ENCODE measurements around the gene CEP85L. TPM values are rescaled to one million over a fixed set of nuclear protein-coding genes. Genes with fewer than 3 reads are reported as not detected.

The CEP85L gene
- total RNA-seq, 1 donor from 2014 or later, result 12.6 TPM

GRCh38 chr6:118646977-118647376, 4.4 kb downstream of the CEP85L start:
- H3K9me3 Mint-ChIP-seq, result peaks cover 3% of the 10 kb centered on the region
- Histone ChIP-seq H3K27ac (no peak overlapping the region), H2AFZ (replicated peaks) (no peak overlapping the region), H3K27me3 (peaks cover 15% of the 10 kb centered on the region), H3F3A (ENCODE audit: low read depth) (peaks cover 17% of the 10 kb centered on the region), H3K4me3 (no peak overlapping the region), H3K4me1 (peaks cover 10% of the 10 kb centered on the region), H3K36me3 (no peaks in the 10 kb centered on the region), H3K9me3 (ENCODE audit: low read depth) (no peaks in the 10 kb centered on the region), H3K4me2 (no peak overlapping the region), H3K79me2 (ENCODE audit: low read depth) (no peaks in the 10 kb centered on the region), H3K9ac (no peak overlapping the region), H4K20me1 (ENCODE audit: low read depth) (no peaks in the 10 kb centered on the region)
- peaks cover 19% of the 10 kb centered on the region for H3K4me1 Mint-ChIP-seq
- TF ChIP-seq CTCF (IDR thresholded peaks at IDR 0.05) (no peak), EZH2phosphoT487 (IDR thresholded peaks at IDR 0.05) (no peak), EZH2 (IDR thresholded peaks at IDR 0.05) (no peak)
- DNase-seq (ENCODE audit: low spot score), result no peak
- peaks cover 6% of the 10 kb centered on the region for H3K36me3 Mint-ChIP-seq
- H3K27me3 Mint-ChIP-seq (ENCODE audit: insufficient read depth, low read depth), result no peaks in the 10 kb centered on the region
- no peak overlapping the region for H3K27ac Mint-ChIP-seq
- H3K4me3 Mint-ChIP-seq, result no peak overlapping the region

GRCh38 chr6:118645395-118645794, 6.0 kb downstream of the CEP85L start:
- H3K79me2 ChIP-seq (ENCODE audit: low read depth), result no peaks in the 10 kb centered on the region
- H3K4me3 ChIP-seq, result no peak overlapping the region
- peaks cover 4% of the 10 kb centered on the region for H3F3A ChIP-seq (ENCODE audit: low read depth)
- peaks cover 6% of the 10 kb centered on the region for H3K36me3 Mint-ChIP-seq
- H3K9ac ChIP-seq, result no peak overlapping the region
- H3K9me3 ChIP-seq (ENCODE audit: low read depth), result no peaks in the 10 kb centered on the region
- no peaks in the 10 kb centered on the region for H3K36me3 ChIP-seq
- TF ChIP-seq CTCF (IDR thresholded peaks at IDR 0.05) (no peak), EZH2 (IDR thresholded peaks at IDR 0.05) (no peak), EZH2phosphoT487 (IDR thresholded peaks at IDR 0.05) (no peak)
- peaks cover 16% of the 10 kb centered on the region for H3K4me1 Mint-ChIP-seq
- H4K20me1 ChIP-seq (ENCODE audit: low read depth), result no peaks in the 10 kb centered on the region
- no peaks in the 10 kb centered on the region for H3K27me3 Mint-ChIP-seq (ENCODE audit: insufficient read depth, low read depth)
- DNase-seq (ENCODE audit: low spot score), result no peak
- no peak overlapping the region for H3K4me2 ChIP-seq
- H3K27ac ChIP-seq, result no peak overlapping the region
- peaks cover 15% of the 10 kb centered on the region for H3K27me3 ChIP-seq
- H2AFZ ChIP-seq (replicated peaks), result no peak overlapping the region
- no peak overlapping the region for H3K27ac Mint-ChIP-seq
- peaks cover 3% of the 10 kb centered on the region for H3K9me3 Mint-ChIP-seq
- no peak overlapping the region for H3K4me3 Mint-ChIP-seq
- peaks cover 10% of the 10 kb centered on the region for H3K4me1 ChIP-seq

GRCh38 chr6:118644007-118644406, 7.4 kb downstream of the CEP85L start:
- no peaks in the 10 kb centered on the region for H4K20me1 ChIP-seq (ENCODE audit: low read depth)
- H3K4me3 ChIP-seq, result no peak overlapping the region
- H3K27me3 ChIP-seq, result peaks cover 3% of the 10 kb centered on the region
- no peaks in the 10 kb centered on the region for H3F3A ChIP-seq (ENCODE audit: low read depth)
- H3K79me2 ChIP-seq (ENCODE audit: low read depth), result no peaks in the 10 kb centered on the region
- H3K9me3 ChIP-seq (ENCODE audit: low read depth), result no peaks in the 10 kb centered on the region
- H3K9ac ChIP-seq, result no peak overlapping the region
- Mint-ChIP-seq H3K36me3 (peaks cover 6% of the 10 kb centered on the region), H3K27ac (no peak overlapping the region), H3K4me1 (peaks cover 9% of the 10 kb centered on the region), H3K27me3 (ENCODE audit: insufficient read depth, low read depth) (no peaks in the 10 kb centered on the region), H3K9me3 (peaks cover 3% of the 10 kb centered on the region), H3K4me3 (no peak overlapping the region)
- H3K4me1 ChIP-seq, result no peaks in the 10 kb centered on the region
- no peak for DNase-seq (ENCODE audit: low spot score)
- no peaks in the 10 kb centered on the region for H3K36me3 ChIP-seq
- no peak for TF ChIP-seq EZH2 (IDR thresholded peaks at IDR 0.05)
- H3K27ac ChIP-seq, result no peak overlapping the region
- H3K4me2 ChIP-seq, result no peak overlapping the region
- no peak overlapping the region for H2AFZ ChIP-seq (replicated peaks)

GRCh38 chr6:118641042-118641441, 10.3 kb downstream of the CEP85L start:
- no peaks in the 10 kb centered on the region for H3K9me3 ChIP-seq (ENCODE audit: low read depth)
- peaks cover 9% of the 10 kb centered on the region for H3K4me1 Mint-ChIP-seq
- no peaks in the 10 kb centered on the region for H3K36me3 ChIP-seq
- H2AFZ ChIP-seq (replicated peaks), result no peak overlapping the region
- H3K4me3 Mint-ChIP-seq, result no peak overlapping the region
- TF ChIP-seq EZH2phosphoT487 (IDR thresholded peaks at IDR 0.05) (no peak), EZH2 (IDR thresholded peaks at IDR 0.05) (no peak), CTCF (IDR thresholded peaks at IDR 0.05) (no peak)
- H3K27me3 Mint-ChIP-seq (ENCODE audit: insufficient read depth, low read depth), result peaks cover 2% of the 10 kb centered on the region
- H4K20me1 ChIP-seq (ENCODE audit: low read depth), result no peaks in the 10 kb centered on the region
- no peaks in the 10 kb centered on the region for H3K27me3 ChIP-seq
- no peak overlapping the region for H3K27ac Mint-ChIP-seq
- no peak overlapping the region for H3K4me3 ChIP-seq
- no peak overlapping the region for H3K4me2 ChIP-seq
- no peaks in the 10 kb centered on the region for H3K79me2 ChIP-seq (ENCODE audit: low read depth)
- peaks cover 2% of the 10 kb centered on the region for H3K36me3 Mint-ChIP-seq
- no peaks in the 10 kb centered on the region for H3F3A ChIP-seq (ENCODE audit: low read depth)
- DNase-seq (ENCODE audit: low spot score), result no peak
- no peaks in the 10 kb centered on the region for H3K9me3 Mint-ChIP-seq
- no peaks in the 10 kb centered on the region for H3K4me1 ChIP-seq
- H3K27ac ChIP-seq, result no peak overlapping the region
- H3K9ac ChIP-seq, result no peak overlapping the region
